Measurements from ENCODE around the gene SLITRK1. TPM values are rescaled to one million over a fixed set of nuclear protein-coding genes. Genes with fewer than 3 reads are reported as not detected.

SLITRK1 gene
- polyA plus RNA-seq, 3 donors, result not detected

DNA sequence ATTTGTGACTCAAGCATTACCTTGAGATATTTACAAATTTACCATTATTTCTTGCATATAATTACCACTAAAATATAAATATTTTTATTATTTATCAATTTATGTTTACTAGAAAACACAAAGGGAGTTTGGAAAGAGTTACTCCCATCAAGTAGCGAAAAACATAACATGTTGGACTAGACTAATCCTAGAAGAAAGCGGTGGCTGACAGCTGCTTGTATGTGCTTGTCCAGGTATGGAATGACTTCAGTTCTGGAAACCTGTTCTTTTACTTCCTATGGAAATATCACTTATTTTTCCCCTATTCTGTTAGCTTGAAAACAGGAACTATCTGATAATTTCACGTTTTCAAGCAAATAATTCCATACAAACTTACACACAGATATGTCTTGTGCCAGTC is 28.5 kb downstream of the SLITRK1 start:
- H4K20me1 ChIP-seq (ENCODE audit: insufficient read depth, low read length), result no peaks in the 10 kb centered on the region
- no peak overlapping the region for H3K9ac ChIP-seq (ENCODE audit: insufficient read depth, low read length, poor library complexity, severe bottlenecking)
- H3K4me1 Mint-ChIP-seq, result no peaks in the 10 kb centered on the region
- H3K36me3 Mint-ChIP-seq, result no peaks in the 10 kb centered on the region
- no peak overlapping the region for H3K27ac Mint-ChIP-seq
- H3K27me3 Mint-ChIP-seq (ENCODE audit: low read depth in 3 of 3), result no peaks in the 10 kb centered on the region
- peaks cover 0 to 3% (median 0%) of the 10 kb centered on the region in 7 donors for H3K9me3 Mint-ChIP-seq
- intact Hi-C loops (cut with micrococcal nuclease), result no loop called here
- no peak for TF ChIP-seq CTCF (IDR thresholded peaks at IDR 0.05)
- no peak for DNase-seq
- no CpG with 5 or more reads among the region's 3 CpGs for WGBS (ENCODE audit: insufficient coverage)
- no peaks in the 10 kb centered on the region for H3K79me2 ChIP-seq (ENCODE audit: insufficient read depth, low read length)
- H3K4me3 ChIP-seq (replicated peaks in 1 of 3; ENCODE audit: low read depth in 2 of 3, low read length in 3 of 3), result no peak overlapping the region
- no peaks in the 10 kb centered on the region for H3K4me1 ChIP-seq (ENCODE audit: control insufficient read depth in 1 of 2, insufficient read depth in 2 of 2, low read length in 2 of 2)
- H3K27me3 ChIP-seq (ENCODE audit: control insufficient read depth in 2 of 2, insufficient read depth in 2 of 2, low read length in 2 of 2), result no peaks in the 10 kb centered on the region
- H2AFZ ChIP-seq (ENCODE audit: insufficient read depth, low read depth, low read length, poor library complexity, severe bottlenecking), result no peak overlapping the region
- H3K4me3 Mint-ChIP-seq, result no peak overlapping the region
- H3K4me2 ChIP-seq (replicated peaks; ENCODE audit: extremely low read depth, low read length, poor library complexity, severe bottlenecking), result no peak overlapping the region
- no peaks in the 10 kb centered on the region for H3K36me3 ChIP-seq (replicated peaks in 1 of 2; ENCODE audit: control insufficient read depth in 1 of 2, insufficient read depth in 2 of 2, low read length in 2 of 2)
- no peaks in the 10 kb centered on the region for H3K9me3 ChIP-seq (replicated peaks in 1 of 2; ENCODE audit: control insufficient read depth in 1 of 2, insufficient read depth in 1 of 2, low read length in 2 of 2)
- no peak overlapping the region for H3K27ac ChIP-seq (ENCODE audit: low read depth in 1 of 2, low read length in 2 of 2)

DNA sequence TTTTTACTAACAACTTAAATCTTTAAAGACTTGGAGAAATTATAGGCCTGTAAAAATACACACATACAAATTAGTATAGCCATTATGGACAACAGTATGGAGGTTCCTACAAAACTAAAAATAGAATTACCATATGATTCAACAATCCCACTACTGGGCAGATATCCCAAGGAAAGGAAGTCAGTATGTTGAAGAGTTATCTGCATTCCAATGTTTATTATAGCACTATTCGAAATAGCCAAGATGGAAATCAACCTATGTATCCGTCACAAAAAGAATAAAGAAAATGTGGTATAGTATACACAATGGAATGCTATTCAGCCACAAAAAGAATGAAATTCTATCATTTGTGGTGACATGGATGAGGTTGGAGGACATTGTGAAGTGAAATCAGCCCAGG is 37.2 kb downstream of the SLITRK1 start:
- Histone ChIP-seq H3K4me2 (replicated peaks; ENCODE audit: extremely low read depth, low read length, poor library complexity, severe bottlenecking) (no peak overlapping the region), H3K4me1 (ENCODE audit: control insufficient read depth in 1 of 2, insufficient read depth in 2 of 2, low read length in 2 of 2) (no peaks in the 10 kb centered on the region), H3K27me3 (ENCODE audit: control insufficient read depth in 2 of 2, insufficient read depth in 2 of 2, low read length in 2 of 2) (no peaks in the 10 kb centered on the region), H4K20me1 (ENCODE audit: insufficient read depth, low read length) (no peaks in the 10 kb centered on the region), H2AFZ (ENCODE audit: insufficient read depth, low read depth, low read length, poor library complexity, severe bottlenecking) (no peak overlapping the region), H3K36me3 (replicated peaks in 1 of 2; ENCODE audit: control insufficient read depth in 1 of 2, insufficient read depth in 2 of 2, low read length in 2 of 2) (no peaks in the 10 kb centered on the region), H3K79me2 (ENCODE audit: insufficient read depth, low read length) (no peaks in the 10 kb centered on the region), H3K4me3 (replicated peaks in 1 of 3; ENCODE audit: low read depth in 2 of 3, low read length in 3 of 3) (no peak overlapping the region), H3K9me3 (replicated peaks in 1 of 2; ENCODE audit: control insufficient read depth in 1 of 2, insufficient read depth in 1 of 2, low read length in 2 of 2) (peaks cover 0 to 6% of the 10 kb centered on the region in 2 donors), H3K9ac (ENCODE audit: insufficient read depth, low read length, poor library complexity, severe bottlenecking) (no peak overlapping the region), H3K27ac (ENCODE audit: low read depth in 1 of 2, low read length in 2 of 2) (no peak overlapping the region)
- intact Hi-C loops (cut with micrococcal nuclease), result no loop called here
- no peaks in the 10 kb centered on the region for H3K4me1 Mint-ChIP-seq
- TF ChIP-seq CTCF (IDR thresholded peaks at IDR 0.05), result no peak
- H3K27me3 Mint-ChIP-seq (ENCODE audit: low read depth in 3 of 3), result no peaks in the 10 kb centered on the region
- DNase-seq, result no peak
- no CpG with 5 or more reads among the region's 2 CpGs for WGBS (ENCODE audit: insufficient coverage)
- H3K27ac Mint-ChIP-seq, result no peak overlapping the region
- no peak overlapping the region for H3K4me3 Mint-ChIP-seq
- H3K36me3 Mint-ChIP-seq, result no peaks in the 10 kb centered on the region
- H3K9me3 Mint-ChIP-seq, result peaks cover 3 to 15% (median 8%) of the 10 kb centered on the region in 7 donors
